PC-3 (cell line): ENCODE measurements around the gene PMEPA1.

ENCODE experiments used
- EZH2 ChIP-seq: fragments of 300-600 bp; sonication (generic); IDR thresholded peaks from one replicate; pipeline ENCODE4 v1.6.1; 2017; ENCODE audit warnings: antibody characterized with exemption, mild to moderate bottlenecking, low read length; ENCODE audit not compliant: unreplicated experiment
- EZH2phosphoT487 ChIP-seq: fragments of 300-600 bp; sonication (generic); IDR thresholded peaks from 2 replicates; pipeline ENCODE4 v1.6.1; 2018; ENCODE audit warnings: mild to moderate bottlenecking, antibody characterized with exemption, low read length, borderline replicate concordance
- TF ChIP-seq, protein P1 (sequence below): fragments of 300-600 bp; sonication (generic); conservative IDR thresholded peaks from 2 replicates; pipeline ENCODE4 v1.5.1; 2017; ENCODE audit warnings: antibody characterized with exemption, low read depth, mild to moderate bottlenecking, low read length

DNA sequence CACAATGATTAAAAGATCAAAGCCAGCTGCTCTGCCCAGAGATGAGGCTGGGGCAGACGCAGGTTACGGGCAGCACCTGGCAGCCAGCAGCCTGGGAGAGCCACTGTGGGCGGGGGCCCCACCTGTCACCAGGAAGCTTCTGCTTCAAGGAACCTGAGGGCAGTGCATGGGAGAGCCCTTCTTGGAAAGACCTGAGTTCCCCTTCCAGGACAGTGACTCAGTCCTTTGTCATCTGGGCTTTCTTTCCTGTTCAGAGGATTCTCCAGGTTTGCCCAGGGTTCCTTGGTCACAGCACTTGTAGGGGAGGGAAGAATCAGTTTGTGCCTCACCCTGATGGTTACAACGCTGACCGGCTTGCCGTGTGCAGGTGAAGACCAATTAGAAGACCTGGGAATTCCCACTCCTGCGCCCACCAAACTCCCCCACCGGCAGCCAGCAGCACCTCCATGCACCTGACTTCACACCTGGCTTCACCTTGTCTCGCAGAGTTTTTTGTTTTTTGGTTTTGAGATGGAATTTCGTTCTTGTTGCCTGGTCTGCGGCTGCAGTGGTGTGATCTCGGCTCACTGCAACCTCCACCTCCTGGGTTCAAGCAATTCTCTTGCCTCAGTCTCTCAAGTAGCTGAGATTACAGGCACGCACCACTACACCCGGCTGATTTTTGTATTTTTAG lies 91.6 kb downstream of the PMEPA1 start:
- TF ChIP-seq, protein P1, sequence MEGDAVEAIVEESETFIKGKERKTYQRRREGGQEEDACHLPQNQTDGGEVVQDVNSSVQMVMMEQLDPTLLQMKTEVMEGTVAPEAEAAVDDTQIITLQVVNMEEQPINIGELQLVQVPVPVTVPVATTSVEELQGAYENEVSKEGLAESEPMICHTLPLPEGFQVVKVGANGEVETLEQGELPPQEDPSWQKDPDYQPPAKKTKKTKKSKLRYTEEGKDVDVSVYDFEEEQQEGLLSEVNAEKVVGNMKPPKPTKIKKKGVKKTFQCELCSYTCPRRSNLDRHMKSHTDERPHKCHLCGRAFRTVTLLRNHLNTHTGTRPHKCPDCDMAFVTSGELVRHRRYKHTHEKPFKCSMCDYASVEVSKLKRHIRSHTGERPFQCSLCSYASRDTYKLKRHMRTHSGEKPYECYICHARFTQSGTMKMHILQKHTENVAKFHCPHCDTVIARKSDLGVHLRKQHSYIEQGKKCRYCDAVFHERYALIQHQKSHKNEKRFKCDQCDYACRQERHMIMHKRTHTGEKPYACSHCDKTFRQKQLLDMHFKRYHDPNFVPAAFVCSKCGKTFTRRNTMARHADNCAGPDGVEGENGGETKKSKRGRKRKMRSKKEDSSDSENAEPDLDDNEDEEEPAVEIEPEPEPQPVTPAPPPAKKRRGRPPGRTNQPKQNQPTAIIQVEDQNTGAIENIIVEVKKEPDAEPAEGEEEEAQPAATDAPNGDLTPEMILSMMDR, result no peak
- TF ChIP-seq EZH2 (no peak), EZH2phosphoT487 (no peak)
